H9 (cell line): ENCODE data around the gene ANKH. TPM values are rescaled to one million over a fixed set of nuclear protein-coding genes. Genes with fewer than 3 reads are reported as not detected.
A peak's percentile ranks its signal among the peaks of the same experiment; 100 is the strongest.

Experiments
- DNase-seq: peaks from one replicate; pipeline ENCODE4 v3.0.0-alpha.2; 2017
- H2AFZ ChIP-seq: one replicate; pipeline ENCODE4 v1.6.1; 2013; ENCODE audit warnings: mild to moderate bottlenecking, low read length, control low read depth, moderate library complexity
- H2AK5ac ChIP-seq: 2 replicates; pipeline ENCODE4 v1.6.1; 2013; ENCODE audit warnings: low read length, control low read depth, mixed read lengths; ENCODE audit not compliant: insufficient read length
- H2BK120ac ChIP-seq: one replicate; pipeline ENCODE4 v1.6.1; 2013; ENCODE audit warnings: low read depth, mild to moderate bottlenecking, low read length, control low read depth, inconsistent platforms; ENCODE audit not compliant: poor library complexity, severe bottlenecking
- H2BK12ac ChIP-seq: 2 replicates; pipeline ENCODE4 v1.6.1; 2013; ENCODE audit warnings: low read length, control low read depth, mixed read lengths, low read depth; ENCODE audit not compliant: insufficient read length
- H2BK15ac ChIP-seq: 2 replicates; pipeline ENCODE4 v1.6.1; 2013; ENCODE audit warnings: low read depth, low read length, control low read depth
- H2BK20ac ChIP-seq: one replicate; pipeline ENCODE4 v1.6.1; 2013; ENCODE audit warnings: low read depth, mild to moderate bottlenecking, low read length, control low read depth, inconsistent platforms; ENCODE audit not compliant: poor library complexity, severe bottlenecking
- H2BK5ac ChIP-seq: 2 replicates; pipeline ENCODE4 v1.6.1; 2013; ENCODE audit warnings: low read length, control low read depth, mixed read lengths; ENCODE audit not compliant: insufficient read length
- H3K14ac ChIP-seq: 2 replicates; pipeline ENCODE4 v1.6.1; 2013; ENCODE audit warnings: low read length, control low read depth; ENCODE audit not compliant: insufficient read depth
- H3K18ac ChIP-seq: 2 replicates; pipeline ENCODE4 v1.6.1; 2013; ENCODE audit warnings: low read depth, mild to moderate bottlenecking, mixed read lengths, low read length, control low read depth; ENCODE audit not compliant: insufficient read length
- H3K23ac ChIP-seq: 2 replicates; pipeline ENCODE4 v1.6.1; 2013; ENCODE audit warnings: low read length, control low read depth, mixed read lengths, low read depth; ENCODE audit not compliant: insufficient read length
- H3K23me2 ChIP-seq: 2 replicates; pipeline ENCODE4 v1.6.1; 2013; ENCODE audit warnings: low read depth, mild to moderate bottlenecking, mixed read lengths, low read length, control low read depth; ENCODE audit not compliant: insufficient read length, poor library complexity, severe bottlenecking
- H3K27ac ChIP-seq: 2 replicates; pipeline ENCODE4 v1.5.1; 2013; ENCODE audit warnings: low read length, control low read depth, mixed read lengths, low read depth; ENCODE audit not compliant: insufficient read length
- H3K27me3 ChIP-seq: 2 replicates; pipeline ENCODE4 v1.6.1; 2013; ENCODE audit warnings: low read length, control low read depth, inconsistent platforms; ENCODE audit not compliant: insufficient read depth
- H3K4ac ChIP-seq: 2 replicates; pipeline ENCODE4 v1.6.1; 2013; ENCODE audit warnings: low read depth, mild to moderate bottlenecking, control low read depth, inconsistent platforms, low read length, moderate library complexity
- H3K4me1 ChIP-seq: 2 replicates; pipeline ENCODE4 v1.6.1; 2013; ENCODE audit warnings: low read length, control low read depth, inconsistent platforms; ENCODE audit not compliant: insufficient read depth
- H3K4me2 ChIP-seq: 2 replicates; pipeline ENCODE4 v1.6.1; 2013; ENCODE audit warnings: low read length, control low read depth, mixed read lengths; ENCODE audit not compliant: insufficient read length, insufficient read depth
- H3K56ac ChIP-seq: 2 replicates; pipeline ENCODE4 v1.6.1; 2013; ENCODE audit warnings: low read depth, mild to moderate bottlenecking, mixed read lengths, low read length, control low read depth; ENCODE audit not compliant: insufficient read length
- H3K79me1 ChIP-seq: 2 replicates; pipeline ENCODE4 v1.6.1; 2013; ENCODE audit warnings: low read depth, mild to moderate bottlenecking, moderate library complexity, low read length, control low read depth, inconsistent platforms; ENCODE audit not compliant: insufficient read depth, poor library complexity, severe bottlenecking
- H3K79me2 ChIP-seq: 2 replicates; pipeline ENCODE4 v1.6.1; 2013; ENCODE audit warnings: low read length, control low read depth, inconsistent platforms; ENCODE audit not compliant: insufficient read depth
- H3K9ac ChIP-seq: 2 replicates; pipeline ENCODE4 v1.6.1; 2013; ENCODE audit warnings: low read length, control low read depth, mixed read lengths; ENCODE audit not compliant: insufficient read length; ENCODE audit errors: extremely low read depth
- H3K9me3 ChIP-seq: one replicate; pipeline ENCODE4 v1.6.1; 2013; ENCODE audit warnings: low read depth, low read length, inconsistent platforms; ENCODE audit not compliant: control insufficient read depth
- H3T11ph ChIP-seq: one replicate; pipeline ENCODE4 v1.6.1; 2013; ENCODE audit warnings: mild to moderate bottlenecking, low read length, control low read depth, inconsistent platforms
- H4K20me1 ChIP-seq: one replicate; pipeline ENCODE4 v1.6.1; 2013; ENCODE audit not compliant: control insufficient read depth, insufficient read length, insufficient read depth
- H4K5ac ChIP-seq: 2 replicates; pipeline ENCODE4 v1.6.1; 2013; ENCODE audit warnings: low read depth, mild to moderate bottlenecking, mixed read lengths, low read length, control low read depth; ENCODE audit not compliant: insufficient read length
- H4K8ac ChIP-seq: replicated peaks from 2 replicates; pipeline ENCODE4 v1.6.1; 2013; ENCODE audit warnings: low read length, control low read depth, mixed read lengths, low read depth; ENCODE audit not compliant: insufficient read length
- H4K91ac ChIP-seq: 2 replicates; pipeline ENCODE4 v1.6.1; 2013; ENCODE audit warnings: low read depth, mild to moderate bottlenecking, moderate library complexity, mixed read lengths, low read length, control low read depth; ENCODE audit not compliant: insufficient read length
- H3K27ac Mint-ChIP-seq, 3 experiments: 2 replicates in 2 of 3; 3 replicates in 1 of 3; pipeline ENCODE4 v1.8.0; 2020 to 2021; ENCODE audit warnings: mixed read lengths in 3 of 3, mild to moderate bottlenecking in 1 of 3, moderate library complexity in 1 of 3
- H3K27me3 Mint-ChIP-seq: 2 replicates; pipeline ENCODE4 v1.8.0; 2021; ENCODE audit warnings: low read depth, mild to moderate bottlenecking, moderate library complexity, mixed read lengths
- H3K36me3 Mint-ChIP-seq, 3 experiments: 2 replicates in 2 of 3; 3 replicates in 1 of 3; pipeline ENCODE4 v1.8.0; 2020 to 2021; ENCODE audit warnings: low read depth in 3 of 3, mixed read lengths in 3 of 3; ENCODE audit not compliant: insufficient read depth in 1 of 3
- H3K4me1 Mint-ChIP-seq, 2 experiments: 2 replicates each; pipeline ENCODE4 v1.8.0; 2020; ENCODE audit warnings: mixed read lengths in 2 of 2
- H3K4me3 Mint-ChIP-seq, 2 experiments: 2 replicates in 1 of 2; 3 replicates in 1 of 2; pipeline ENCODE4 v1.8.0; 2020 to 2021; ENCODE audit warnings: mild to moderate bottlenecking in 2 of 2, mixed read lengths in 2 of 2, moderate library complexity in 1 of 2
- H3K9me3 Mint-ChIP-seq, 2 experiments: 2 replicates in 1 of 2; 3 replicates in 1 of 2; pipeline ENCODE4 v1.8.0; 2020; ENCODE audit warnings: mild to moderate bottlenecking in 2 of 2, mixed read lengths in 2 of 2, moderate library complexity in 1 of 2
- CTCF ChIP-seq: fragments of 200-600 bp; sonication (generic); conservative IDR thresholded peaks from 3 replicates; pipeline ENCODE4 v1.8.0; 2021; ENCODE audit warnings: antibody characterized with exemption, mild to moderate bottlenecking
- WGBS: extraction: QIAGEN DNeasy Blood & Tissue Kit; methylation state at CpG from one replicate; pipeline ENCODE4 v1.1.7; 2013; ENCODE audit warnings: missing lambda C conversion rate, low lambda C conversion rate, mixed read lengths; ENCODE audit not compliant: insufficient read length; ENCODE audit errors: extremely low coverage; 5-methylcytosine and 5-hydroxymethylcytosine counted together
- total RNA-seq: library from RNA; stranded (reverse); gene quantifications from 2 replicates; pipeline ENCODE4 v1.2.1, GENCODE V29; 2021

ANKH gene
- total RNA-seq, 1 experiment from 2014 or later, result 9.6 TPM

GRCh38 chr5:14902826-14903560 lies 31.4 kb upstream of the ANKH start:
- Histone ChIP-seq H4K5ac (no peak overlapping the region), H2BK15ac (no peak overlapping the region), H2BK12ac (no peak overlapping the region), H3K27ac (no peak overlapping the region), H3K9me3 (no peaks in the 10 kb centered on the region), H3K18ac (no peak overlapping the region), H2AFZ (no peak overlapping the region), H4K8ac (no peak overlapping the region), H2BK20ac (no peak overlapping the region), H3K23ac (no peak overlapping the region), H3K4ac (no peak overlapping the region), H2BK5ac (no peak overlapping the region), H4K20me1 (no peaks in the 10 kb centered on the region), H3K9ac (no peak overlapping the region), H3K23me2 (no peaks in the 10 kb centered on the region), H3K4me2 (no peak overlapping the region), H3K4me1 (no peaks in the 10 kb centered on the region), H4K91ac (no peak overlapping the region), H3K79me1 (no peaks in the 10 kb centered on the region), H3K14ac (no peak overlapping the region), H3T11ph (no peak overlapping the region), H2BK120ac (no peak overlapping the region), H3K79me2 (no peaks in the 10 kb centered on the region), H2AK5ac (no peak overlapping the region), H3K56ac (no peak overlapping the region), H3K27me3 (no peaks in the 10 kb centered on the region; the same call in 1 of the 2 replicates)
- H3K27ac Mint-ChIP-seq, result peak overlapping the region in 1 of 3 experiments; percentile 25; a peak in 1 of 7 replicates
- no peak for DNase-seq
- TF ChIP-seq CTCF, result no peak
- no peaks in the 10 kb centered on the region for H3K4me1 Mint-ChIP-seq
- H3K9me3 Mint-ChIP-seq, result no peaks in the 10 kb centered on the region
- H3K4me3 Mint-ChIP-seq, result no peak overlapping the region
- no peaks in the 10 kb centered on the region for H3K36me3 Mint-ChIP-seq
- H3K27me3 Mint-ChIP-seq, result no peaks in the 10 kb centered on the region; the same call in 1 of the 2 replicates
- WGBS, result no CpG with 5 or more reads among the region's 14 CpGs
